DND-41 (cell line): ENCODE measurements around the gene VPS51.

ENCODE experiments used
- ATAC-seq: fragments of 200-7000 bp; cut with Tn5 transposase; 3 replicates; pipeline ENCODE4 v1.9.1; 2021; ENCODE audit warnings: low read depth; ENCODE audit not compliant: insufficient read depth
- DNase-seq: peaks from one replicate; pipeline ENCODE4 v3.0.0-alpha.2; 2020
- H2AFZ ChIP-seq: 2 replicates; pipeline ENCODE4 v1.6.0; 2012; ENCODE audit warnings: low read depth, low read length
- H3K27ac ChIP-seq: 2 replicates; pipeline ENCODE4 v1.5.1; 2012; ENCODE audit warnings: low read length, inconsistent platforms
- H3K27me3 ChIP-seq: fragments of 200-600 bp; sonication (generic); 2 replicates; pipeline ENCODE4 v1.6.0; 2012; ENCODE audit warnings: low read length, mild to moderate bottlenecking, inconsistent platforms; ENCODE audit not compliant: insufficient read depth, poor library complexity
- H3K36me3 ChIP-seq: 2 replicates; pipeline ENCODE4 v1.5.1; 2012; ENCODE audit warnings: low read length, inconsistent platforms; ENCODE audit not compliant: insufficient read depth
- H3K4me1 ChIP-seq: 2 replicates; pipeline ENCODE4 v1.5.1; 2012; ENCODE audit warnings: mild to moderate bottlenecking, low read length; ENCODE audit not compliant: insufficient read depth
- H3K4me2 ChIP-seq: 2 replicates; pipeline ENCODE4 v1.6.0; 2012; ENCODE audit warnings: mild to moderate bottlenecking, moderate library complexity, low read length, inconsistent platforms; ENCODE audit not compliant: insufficient read depth
- H3K4me3 ChIP-seq, 2 experiments: fragments of 200-600 bp in 1 of 2; shearing (Covaris generic) in 1 of 2; 2 replicates each; pipeline ENCODE4 v1.5.1; 2012 to 2016; ENCODE audit warnings: inconsistent platforms in 2 of 2, low read length in 2 of 2, mild to moderate bottlenecking in 2 of 2, low read depth in 1 of 2, moderate library complexity in 1 of 2
- H3K79me2 ChIP-seq: 2 replicates; pipeline ENCODE4 v1.6.0; 2012; ENCODE audit warnings: low read length, inconsistent platforms; ENCODE audit not compliant: insufficient read depth
- H3K9ac ChIP-seq: 2 replicates; pipeline ENCODE4 v1.6.0; 2012; ENCODE audit warnings: low read depth, mild to moderate bottlenecking, inconsistent platforms, low read length, moderate library complexity
- H3K9me3 ChIP-seq: 2 replicates; pipeline ENCODE4 v1.5.1; 2012; ENCODE audit warnings: low read length, moderate library complexity, mild to moderate bottlenecking, inconsistent platforms; ENCODE audit not compliant: insufficient read depth, severe bottlenecking
- H4K20me1 ChIP-seq: 2 replicates; pipeline ENCODE4 v1.6.0; 2012; ENCODE audit warnings: low read length; ENCODE audit not compliant: insufficient read depth
- CTCF ChIP-seq: IDR thresholded peaks from 2 replicates; pipeline ENCODE4 v1.5.1; 2012; ENCODE audit warnings: borderline replicate concordance, low read length, moderate library complexity, mild to moderate bottlenecking; ENCODE audit not compliant: poor library complexity, severe bottlenecking; ENCODE audit errors: extremely low read depth
- EZH2 ChIP-seq: IDR thresholded peaks from 3 replicates; pipeline ENCODE4 v1.6.1; 2012; ENCODE audit warnings: borderline replicate concordance, low read depth, mild to moderate bottlenecking, moderate library complexity, low read length, inconsistent platforms; ENCODE audit not compliant: severe bottlenecking

Gene VPS51

GRCh38 chr11:65063532-65063931 is 32.5 kb upstream of the VPS51 start:
- DNase-seq (no peak), ATAC-seq (no peak; the same call in 2 of the 3 replicates)
- TF ChIP-seq EZH2 (no peak), CTCF (no peak)
- Histone ChIP-seq H3K9me3 (no peaks in the 10 kb centered on the region), H3K4me3 (no peak overlapping the region), H3K9ac (no peak overlapping the region), H3K27ac (no peak overlapping the region), H3K36me3 (no peaks in the 10 kb centered on the region), H3K27me3 (no peaks in the 10 kb centered on the region), H3K4me2 (no peak overlapping the region), H3K79me2 (no peaks in the 10 kb centered on the region), H4K20me1 (no peaks in the 10 kb centered on the region), H3K4me1 (no peaks in the 10 kb centered on the region), H2AFZ (no peak overlapping the region)

DNA sequence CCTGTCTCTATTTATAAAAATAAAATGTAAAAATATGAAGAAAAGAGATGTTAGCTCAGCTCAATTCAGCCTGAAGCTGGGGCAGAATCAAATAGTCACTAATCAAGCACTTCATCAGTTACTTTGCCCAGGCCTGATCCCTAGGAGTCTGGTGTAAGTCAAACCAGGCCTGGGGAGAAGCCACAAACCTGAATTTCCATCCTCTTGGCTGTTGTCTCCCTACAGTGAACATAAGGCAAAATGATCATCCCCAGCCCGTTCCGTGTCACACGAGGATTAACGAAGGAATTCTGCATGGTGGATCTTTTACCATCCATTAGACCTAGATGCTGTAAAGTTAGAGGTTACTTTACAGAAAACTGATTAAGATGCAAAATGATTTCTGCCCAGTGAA is 31.2 kb upstream of the VPS51 start:
- Histone ChIP-seq H4K20me1 (no peaks in the 10 kb centered on the region), H3K9ac (no peak overlapping the region), H2AFZ (no peak overlapping the region), H3K79me2 (no peaks in the 10 kb centered on the region), H3K9me3 (no peaks in the 10 kb centered on the region), H3K27ac (no peak overlapping the region), H3K4me1 (no peaks in the 10 kb centered on the region), H3K36me3 (no peaks in the 10 kb centered on the region), H3K27me3 (no peaks in the 10 kb centered on the region), H3K4me2 (no peak overlapping the region), H3K4me3 (no peak overlapping the region)
- DNase-seq (no peak), ATAC-seq (no peak)
- no peak for TF ChIP-seq CTCF
- TF ChIP-seq EZH2: no peak

DNA sequence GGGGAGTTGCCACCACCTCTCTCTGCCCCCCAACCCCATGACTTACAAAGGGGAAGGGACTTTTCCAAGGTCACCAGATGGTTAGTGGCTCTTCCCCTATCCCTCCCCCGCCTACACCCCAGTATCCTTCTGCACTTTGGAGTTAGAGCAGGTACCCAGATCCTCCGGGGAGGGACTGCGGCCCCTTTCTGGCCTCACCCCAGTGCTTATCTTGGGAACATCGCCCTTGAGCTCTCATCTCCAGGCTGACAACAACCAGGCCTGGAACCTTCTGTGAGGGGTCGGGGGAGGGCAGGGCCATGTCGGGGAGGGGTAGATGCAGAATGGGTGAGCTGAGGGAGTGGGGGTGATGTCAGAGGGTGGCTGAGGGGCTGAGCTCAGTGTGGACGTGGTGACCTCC is 30.2 kb upstream of the VPS51 start:
- H3K4me3 ChIP-seq: no peak overlapping the region
- TF ChIP-seq CTCF (no peak), EZH2 (no peak)
- H3K9ac ChIP-seq: no peak overlapping the region
- H4K20me1 ChIP-seq: no peaks in the 10 kb centered on the region
- H3K4me2 ChIP-seq: no peak overlapping the region
- H3K27ac ChIP-seq: no peak overlapping the region
- H3K9me3 ChIP-seq: no peaks in the 10 kb centered on the region
- no peak for DNase-seq
- H3K4me1 ChIP-seq: no peaks in the 10 kb centered on the region
- no peaks in the 10 kb centered on the region for H3K36me3 ChIP-seq
- H2AFZ ChIP-seq: no peak overlapping the region
- no peak for ATAC-seq
- H3K79me2 ChIP-seq: no peaks in the 10 kb centered on the region
- H3K27me3 ChIP-seq: no peaks in the 10 kb centered on the region

GRCh38 chr11:65066315-65066714 is 29.7 kb upstream of the VPS51 start:
- no peaks in the 10 kb centered on the region for H3K79me2 ChIP-seq
- no peak overlapping the region for H2AFZ ChIP-seq
- no peaks in the 10 kb centered on the region for H3K4me1 ChIP-seq
- no peak overlapping the region for H3K27ac ChIP-seq
- ATAC-seq (no peak), DNase-seq (no peak)
- no peaks in the 10 kb centered on the region for H3K27me3 ChIP-seq
- no peak overlapping the region for H3K9ac ChIP-seq
- no peaks in the 10 kb centered on the region for H3K9me3 ChIP-seq
- H4K20me1 ChIP-seq: no peaks in the 10 kb centered on the region
- no peaks in the 10 kb centered on the region for H3K36me3 ChIP-seq
- no peak overlapping the region for H3K4me3 ChIP-seq
- no peak overlapping the region for H3K4me2 ChIP-seq
- TF ChIP-seq CTCF: no peak
- no peak for TF ChIP-seq EZH2
